C4-2B (cell line): ENCODE results near the gene ASIC4.

Experiments used
- CTCF ChIP-seq: fragments of 450-650 bp; conservative IDR thresholded peaks from 2 replicates; pipeline ENCODE4 v1.5.1; 2017; ENCODE audit warnings: mild to moderate bottlenecking
- ZFX ChIP-seq: fragments of 450-650 bp; IDR thresholded peaks from 2 replicates; pipeline ENCODE4 v1.6.1; 2017

GRCh38 chr2:219514196-219514761 lies at the start of gene ASIC4:
- no peak for TF ChIP-seq CTCF
- TF ChIP-seq ZFX = no peak
